ENCODE results near the gene CTSW.

CTSW gene

DNA sequence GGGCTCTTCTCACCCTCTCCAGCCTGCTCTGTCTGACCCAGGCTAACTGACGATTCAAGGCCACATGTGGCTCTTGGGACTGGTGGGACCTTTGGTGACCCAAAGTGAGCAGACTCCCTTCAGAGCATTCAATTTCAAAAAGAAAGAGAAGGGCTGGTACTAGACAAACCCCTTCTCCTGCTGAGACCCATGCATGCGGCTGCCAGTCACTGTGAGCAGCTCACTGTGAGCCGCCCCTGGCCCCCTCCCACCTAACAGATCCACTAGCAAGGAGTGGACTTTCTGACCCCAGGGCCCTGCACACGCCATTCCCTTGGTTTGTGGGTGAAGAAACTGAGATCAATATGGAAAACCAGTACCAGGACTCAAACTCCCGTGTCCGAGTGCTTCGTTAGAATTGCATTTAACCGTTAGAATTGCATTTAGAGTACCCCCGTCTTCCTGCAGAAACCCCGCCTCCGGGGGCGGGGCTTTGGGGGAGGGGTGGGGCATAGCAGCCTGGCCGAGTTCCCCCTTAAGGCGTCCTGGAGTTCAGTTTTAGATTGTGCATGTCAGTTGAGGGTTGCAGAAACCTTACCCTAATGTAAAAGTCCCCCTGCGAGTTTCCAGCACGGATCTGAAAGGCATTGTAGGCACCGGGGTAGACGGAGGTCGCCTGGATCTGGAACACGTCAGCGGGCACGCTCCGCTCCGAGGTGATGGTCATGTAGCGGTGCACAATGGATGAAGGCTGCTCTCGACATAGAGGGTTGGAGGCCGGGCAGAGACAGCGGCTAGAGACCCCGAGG is 12.2 kb upstream of the CTSW start:
- DNase-seq (ENCODE audit: low spot score) = no peak

GRCh38 chr11:65868076-65868667 is 11.5 kb upstream of the CTSW start:
- DNase-seq (ENCODE audit: low spot score) = no peak

- DNase-seq (ENCODE audit: low spot score) = no peak
Observed at GRCh38 chr11:65868907-65869306, 10.7 kb upstream of the CTSW start.

DNA sequence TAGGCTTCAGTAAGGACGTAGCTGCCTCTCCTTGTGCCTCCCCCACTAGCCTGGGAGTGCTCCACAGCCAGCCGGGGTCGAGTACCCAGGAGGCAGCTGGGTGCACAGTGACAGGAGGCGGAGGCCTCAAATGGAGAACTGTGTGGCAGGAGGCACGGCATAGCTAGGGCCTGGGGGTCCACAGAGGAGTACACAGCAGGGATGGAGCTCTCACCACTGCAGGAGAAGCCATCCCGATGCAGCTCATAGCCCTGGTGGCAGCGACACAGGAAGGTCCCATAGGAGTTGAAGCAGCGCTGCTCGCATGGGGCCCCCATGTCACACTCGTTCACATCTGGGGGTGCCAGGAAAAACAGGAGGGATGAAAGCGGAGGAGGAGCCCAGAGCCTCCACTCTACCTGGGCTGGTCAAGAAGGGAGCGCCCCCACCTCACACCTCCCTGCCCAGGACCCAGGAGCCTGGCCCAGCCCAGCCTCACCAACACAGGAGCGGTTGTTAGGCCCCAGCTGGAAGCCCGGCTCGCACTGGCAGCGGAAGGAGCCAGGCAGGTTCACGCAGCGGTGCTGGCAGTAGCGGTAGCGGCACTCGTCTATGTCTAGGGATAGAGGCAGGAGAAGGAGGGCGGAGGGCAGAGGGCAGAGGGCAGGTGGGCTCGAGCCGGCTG is 9.9 kb upstream of the CTSW start:
- DNase-seq (ENCODE audit: low spot score) = no peak

- no peak for DNase-seq (ENCODE audit: low spot score)
Observed at GRCh38 chr11:65870307-65870658, 9.4 kb upstream of the CTSW start.

- DNase-seq (ENCODE audit: low spot score) = no peak
Observed at GRCh38 chr11:65870706-65871681, 8.6 kb upstream of the CTSW start.

- DNase-seq (ENCODE audit: low spot score) = no peak
Observed at GRCh38 chr11:65871811-65872548, 7.7 kb upstream of the CTSW start.

- DNase-seq (ENCODE audit: low spot score) = no peak
Observed at GRCh38 chr11:65872586-65873317, 6.9 kb upstream of the CTSW start, which contains the start of gene EFEMP2. TSS of gene EFEMP2 (minus strand) at chr11:65872800. CDS start at chr11:65872354, 446 bp downstream.

- peak; percentile 96 for DNase-seq (ENCODE audit: low spot score)
Observed at GRCh38 chr11:65873318-65874156, 6.1 kb upstream of the CTSW start.

GRCh38 chr11:65880027-65880426 is 390 bp downstream of the CTSW start:
- DNase-seq (ENCODE audit: low spot score) = no peak

DNA sequence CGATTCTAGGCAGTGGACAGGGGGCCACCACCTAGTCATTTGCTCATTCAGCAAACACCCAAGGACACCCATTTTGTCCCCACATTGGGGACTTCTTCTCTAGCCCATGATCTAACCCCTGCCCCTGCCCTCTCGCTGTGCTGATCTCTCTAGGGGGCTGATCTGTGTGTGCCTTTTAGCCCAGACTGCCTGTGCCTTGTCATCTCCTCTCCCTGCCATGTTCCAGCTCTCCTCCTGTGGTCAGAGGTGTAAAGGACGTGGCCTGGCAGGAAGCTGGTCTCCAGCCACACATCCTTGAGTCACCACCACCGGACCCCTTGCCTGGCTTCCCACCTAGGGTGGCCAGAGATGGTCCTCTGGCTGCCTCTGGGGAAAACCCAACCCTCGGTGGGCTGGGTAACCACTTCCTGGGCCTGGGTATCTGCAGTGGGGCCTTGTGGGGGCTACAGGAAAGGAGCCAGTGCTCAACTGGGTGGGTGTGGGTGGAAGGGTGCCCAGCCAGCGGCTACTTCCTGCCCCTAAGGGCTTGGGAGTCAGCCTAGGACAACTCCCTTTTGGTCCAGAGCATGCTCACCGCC is 1.3 kb downstream of the CTSW start:
- DNase-seq (ENCODE audit: low spot score) = no peak

DNA sequence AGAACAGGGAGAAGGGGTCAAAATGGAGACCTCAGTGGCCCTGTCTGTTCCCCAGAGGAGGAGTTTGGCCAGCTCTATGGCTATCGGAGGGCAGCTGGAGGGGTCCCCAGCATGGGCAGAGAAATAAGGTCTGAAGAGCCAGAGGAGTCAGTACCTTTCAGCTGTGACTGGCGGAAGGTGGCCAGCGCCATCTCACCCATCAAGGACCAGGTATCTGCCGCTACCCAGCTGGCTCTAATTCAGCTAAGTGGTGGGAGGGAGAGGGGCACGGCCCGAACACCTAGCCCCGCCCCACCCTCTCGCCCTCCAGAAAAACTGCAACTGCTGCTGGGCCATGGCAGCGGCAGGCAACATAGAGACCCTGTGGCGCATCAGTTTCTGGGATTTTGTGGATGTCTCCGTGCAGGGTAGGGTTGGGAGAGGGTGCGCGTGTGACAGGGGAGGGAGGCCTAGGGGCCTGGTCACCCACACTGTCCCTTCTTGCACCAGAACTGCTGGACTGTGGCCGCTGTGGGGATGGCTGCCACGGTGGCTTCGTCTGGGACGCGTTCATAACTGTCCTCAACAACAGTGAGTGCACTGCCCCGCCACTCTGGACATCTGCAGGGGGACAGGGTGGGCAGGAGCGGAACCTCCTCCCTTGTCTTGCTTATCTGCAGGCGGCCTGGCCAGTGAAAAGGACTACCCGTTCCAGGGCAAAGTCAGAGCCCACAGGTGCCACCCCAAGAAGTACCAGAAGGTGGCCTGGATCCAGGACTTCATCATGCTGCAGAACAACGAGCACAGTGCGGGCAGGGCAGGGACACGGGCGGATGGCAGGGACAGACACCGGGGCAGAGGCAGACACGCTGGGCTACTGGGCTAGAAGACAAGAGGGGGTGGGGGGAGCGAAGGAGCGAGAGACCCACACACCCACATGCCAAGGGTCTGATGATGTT is 2.8 kb downstream of the CTSW start:
- no peak for DNase-seq (ENCODE audit: low spot score)

GRCh38 chr11:65883058-65883761 is 3.6 kb downstream of the CTSW start:
- DNase-seq (ENCODE audit: low spot score) = no peak

DNA sequence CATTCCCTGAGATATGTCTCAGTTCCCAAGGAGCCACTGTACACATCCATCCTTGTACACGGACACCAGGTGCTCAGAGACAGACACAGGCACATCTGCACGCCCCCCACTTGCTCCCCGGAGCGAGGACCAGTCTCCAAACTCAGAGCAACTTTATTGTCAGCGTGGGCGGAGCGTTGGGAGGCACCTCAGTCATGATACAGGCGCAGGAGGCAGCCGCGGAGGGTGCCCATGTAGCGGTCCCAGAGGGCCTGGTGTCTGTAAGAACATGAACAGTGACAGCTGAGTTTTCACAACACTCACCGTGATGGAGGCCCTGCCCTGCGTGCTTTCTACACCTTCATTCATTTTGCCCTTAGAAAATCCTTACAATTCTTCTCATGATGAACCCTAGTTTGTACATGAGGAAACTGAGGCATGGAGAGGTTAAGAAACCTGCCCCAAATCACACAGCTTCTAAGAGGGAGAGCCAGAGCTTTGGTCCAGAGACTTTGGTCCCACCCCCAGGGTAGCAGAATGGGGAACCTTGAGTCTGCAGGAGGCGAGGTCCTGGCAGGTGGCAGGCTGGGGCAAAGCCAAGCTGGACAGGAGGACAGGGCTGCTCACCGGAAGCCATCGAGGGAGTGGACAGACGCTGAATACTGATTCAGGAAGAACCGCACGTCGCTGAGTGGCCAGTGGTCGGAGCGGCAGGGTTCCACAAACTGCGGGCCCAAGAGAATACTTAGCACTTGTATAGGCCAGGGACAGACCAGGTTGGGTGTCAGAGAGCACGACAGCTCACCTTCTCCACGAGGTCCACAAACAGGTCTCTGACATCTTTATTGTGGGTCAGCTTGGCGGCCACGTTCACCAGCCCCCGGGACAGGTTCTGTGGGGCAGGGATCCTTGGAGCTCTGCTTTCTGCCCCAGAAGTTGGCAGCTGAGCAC is 4.4 kb downstream of the CTSW start:
- DNase-seq (ENCODE audit: low spot score) = no peak

GRCh38 chr11:65884716-65885092 is 5.1 kb downstream of the CTSW start:
- DNase-seq (ENCODE audit: low spot score) = peak; percentile 81

GRCh38 chr11:65885231-65885630 is 5.6 kb downstream of the CTSW start:
- no peak for DNase-seq (ENCODE audit: low spot score)

Data from kidney tubule cell (primary cell).